Neural progenitor cell (in vitro differentiated cells): Measurements from ENCODE around the gene RAPGEF6. TPM values are rescaled to one million over a fixed set of nuclear protein-coding genes. Genes with fewer than 3 reads are reported as not detected.

Source experiments
- DNase-seq: peaks from one replicate; pipeline ENCODE4 v3.0.0-alpha.2; 2016; ENCODE audit warnings: low spot score
- H2AFZ ChIP-seq: fragments of 200-600 bp; sonication (generic); replicated peaks from 2 replicates; pipeline ENCODE4 v1.6.1; 2016; ENCODE audit warnings: antibody characterized with exemption
- H3F3A ChIP-seq: fragments of 200-600 bp; sonication (generic); 2 replicates; pipeline ENCODE4 v1.6.1; 2016; ENCODE audit warnings: antibody characterized with exemption, low read depth
- H3K27ac ChIP-seq: fragments of 200-600 bp; sonication (generic); 2 replicates; pipeline ENCODE4 v1.5.1; 2016; ENCODE audit warnings: mild to moderate bottlenecking
- H3K27me3 ChIP-seq: fragments of 200-600 bp; sonication (generic); 2 replicates; pipeline ENCODE4 v1.6.1; 2016; ENCODE audit warnings: mild to moderate bottlenecking, moderate library complexity
- H3K36me3 ChIP-seq: fragments of 200-600 bp; sonication (generic); 2 replicates; pipeline ENCODE4 v1.5.1; 2016
- H3K4me1 ChIP-seq: fragments of 200-600 bp; sonication (generic); 2 replicates; pipeline ENCODE4 v1.6.1; 2016; ENCODE audit warnings: mixed run types
- H3K4me2 ChIP-seq: fragments of 200-600 bp; sonication (generic); 2 replicates; pipeline ENCODE4 v1.6.1; 2016
- H3K4me3 ChIP-seq: fragments of 200-600 bp; sonication (generic); 2 replicates; pipeline ENCODE4 v1.5.1; 2016
- H3K79me2 ChIP-seq: fragments of 200-600 bp; sonication (generic); 2 replicates; pipeline ENCODE4 v1.6.1; 2016; ENCODE audit warnings: low read depth
- H3K9ac ChIP-seq: fragments of 200-600 bp; sonication (generic); 2 replicates; pipeline ENCODE4 v1.6.1; 2016
- H3K9me3 ChIP-seq: fragments of 200-600 bp; sonication (generic); 2 replicates; pipeline ENCODE4 v1.5.1; 2016; ENCODE audit warnings: low read depth
- H4K20me1 ChIP-seq: fragments of 200-600 bp; sonication (generic); 2 replicates; pipeline ENCODE4 v1.6.1; 2016; ENCODE audit warnings: low read depth
- H3K27ac Mint-ChIP-seq: 3 replicates; pipeline ENCODE4 v1.8.0; 2021; ENCODE audit warnings: mixed read lengths
- H3K27me3 Mint-ChIP-seq: 2 replicates; pipeline ENCODE4 v1.8.0; 2022; ENCODE audit warnings: low read depth, mild to moderate bottlenecking, inconsistent platforms, moderate library complexity, mixed read lengths; ENCODE audit not compliant: insufficient read depth
- H3K36me3 Mint-ChIP-seq: 3 replicates; pipeline ENCODE4 v1.8.0; 2021; ENCODE audit warnings: mixed read lengths
- H3K4me1 Mint-ChIP-seq: 3 replicates; pipeline ENCODE4 v1.8.0; 2021; ENCODE audit warnings: mixed read lengths
- H3K4me3 Mint-ChIP-seq: 3 replicates; pipeline ENCODE4 v1.8.0; 2021; ENCODE audit warnings: mild to moderate bottlenecking, moderate library complexity, mixed read lengths
- H3K9me3 Mint-ChIP-seq: 3 replicates; pipeline ENCODE4 v1.8.0; 2020; ENCODE audit warnings: mixed read lengths
- EZH2 ChIP-seq: fragments of 200-600 bp; sonication (generic); IDR thresholded peaks from 2 replicates; pipeline ENCODE4 v1.6.1; 2017; ENCODE audit warnings: antibody characterized with exemption, mild to moderate bottlenecking, moderate library complexity
- EZH2phosphoT487 ChIP-seq: fragments of 200-600 bp; sonication (generic); IDR thresholded peaks from 2 replicates; pipeline ENCODE4 v1.6.1; 2017; ENCODE audit warnings: antibody characterized with exemption
- total RNA-seq: library from RNA; depleted of rRNA; stranded (reverse); fragments of >200 nt; gene quantifications from 2 replicates; pipeline ENCODE4 v1.2.3, GENCODE V29; 2015; ENCODE audit warnings: low replicate concordance
- TF ChIP-seq, protein P1 (sequence below): fragments of 200-600 bp; sonication (generic); IDR thresholded peaks from 2 replicates; pipeline ENCODE4 v1.5.1; 2017; ENCODE audit warnings: antibody characterized with exemption, mild to moderate bottlenecking

The RAPGEF6 gene
- total RNA-seq, 1 donor from 2014 or later: 18.1 TPM

DNA sequence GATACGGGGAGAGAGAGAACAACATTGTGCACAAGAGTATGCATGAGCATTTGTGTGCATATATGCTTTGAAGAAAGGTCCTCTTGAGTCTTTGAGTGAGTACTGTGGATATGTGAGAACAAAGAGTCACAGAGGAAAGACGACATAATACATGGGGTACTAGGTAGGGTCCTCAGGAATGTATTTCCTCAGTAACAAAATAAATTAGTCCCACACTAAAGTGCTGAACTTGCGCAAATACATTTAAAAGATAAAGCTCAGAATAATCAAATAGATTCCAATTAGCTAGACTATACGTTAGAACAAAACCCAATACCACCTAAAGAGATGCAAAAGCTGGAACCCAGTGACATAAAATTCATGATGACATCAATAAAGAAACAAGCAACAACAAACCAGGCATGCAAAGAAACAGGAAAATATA is 70.8 kb downstream of the RAPGEF6 start:
- no peak overlapping the region for H3K4me3 Mint-ChIP-seq
- Histone ChIP-seq H3K79me2 (peaks cover 4% of the 10 kb centered on the region), H3K4me2 (no peak overlapping the region), H3K27me3 (no peaks in the 10 kb centered on the region), H3K4me3 (no peak overlapping the region), H3F3A (no peaks in the 10 kb centered on the region), H3K27ac (no peak overlapping the region), H3K9me3 (no peaks in the 10 kb centered on the region), H3K4me1 (peaks cover 6% of the 10 kb centered on the region), H3K9ac (no peak overlapping the region), H2AFZ (no peak overlapping the region), H3K36me3 (no peaks in the 10 kb centered on the region), H4K20me1 (no peaks in the 10 kb centered on the region)
- H3K27ac Mint-ChIP-seq: peak overlapping the region; percentile 4
- TF ChIP-seq EZH2phosphoT487 (no peak), EZH2 (no peak)
- TF ChIP-seq, protein P1, sequence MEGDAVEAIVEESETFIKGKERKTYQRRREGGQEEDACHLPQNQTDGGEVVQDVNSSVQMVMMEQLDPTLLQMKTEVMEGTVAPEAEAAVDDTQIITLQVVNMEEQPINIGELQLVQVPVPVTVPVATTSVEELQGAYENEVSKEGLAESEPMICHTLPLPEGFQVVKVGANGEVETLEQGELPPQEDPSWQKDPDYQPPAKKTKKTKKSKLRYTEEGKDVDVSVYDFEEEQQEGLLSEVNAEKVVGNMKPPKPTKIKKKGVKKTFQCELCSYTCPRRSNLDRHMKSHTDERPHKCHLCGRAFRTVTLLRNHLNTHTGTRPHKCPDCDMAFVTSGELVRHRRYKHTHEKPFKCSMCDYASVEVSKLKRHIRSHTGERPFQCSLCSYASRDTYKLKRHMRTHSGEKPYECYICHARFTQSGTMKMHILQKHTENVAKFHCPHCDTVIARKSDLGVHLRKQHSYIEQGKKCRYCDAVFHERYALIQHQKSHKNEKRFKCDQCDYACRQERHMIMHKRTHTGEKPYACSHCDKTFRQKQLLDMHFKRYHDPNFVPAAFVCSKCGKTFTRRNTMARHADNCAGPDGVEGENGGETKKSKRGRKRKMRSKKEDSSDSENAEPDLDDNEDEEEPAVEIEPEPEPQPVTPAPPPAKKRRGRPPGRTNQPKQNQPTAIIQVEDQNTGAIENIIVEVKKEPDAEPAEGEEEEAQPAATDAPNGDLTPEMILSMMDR: no peak
- no peak for DNase-seq
- no peaks in the 10 kb centered on the region for H3K27me3 Mint-ChIP-seq
- peaks cover 10% of the 10 kb centered on the region for H3K4me1 Mint-ChIP-seq
- peaks cover 5% of the 10 kb centered on the region for H3K36me3 Mint-ChIP-seq
- H3K9me3 Mint-ChIP-seq: no peaks in the 10 kb centered on the region

DNA sequence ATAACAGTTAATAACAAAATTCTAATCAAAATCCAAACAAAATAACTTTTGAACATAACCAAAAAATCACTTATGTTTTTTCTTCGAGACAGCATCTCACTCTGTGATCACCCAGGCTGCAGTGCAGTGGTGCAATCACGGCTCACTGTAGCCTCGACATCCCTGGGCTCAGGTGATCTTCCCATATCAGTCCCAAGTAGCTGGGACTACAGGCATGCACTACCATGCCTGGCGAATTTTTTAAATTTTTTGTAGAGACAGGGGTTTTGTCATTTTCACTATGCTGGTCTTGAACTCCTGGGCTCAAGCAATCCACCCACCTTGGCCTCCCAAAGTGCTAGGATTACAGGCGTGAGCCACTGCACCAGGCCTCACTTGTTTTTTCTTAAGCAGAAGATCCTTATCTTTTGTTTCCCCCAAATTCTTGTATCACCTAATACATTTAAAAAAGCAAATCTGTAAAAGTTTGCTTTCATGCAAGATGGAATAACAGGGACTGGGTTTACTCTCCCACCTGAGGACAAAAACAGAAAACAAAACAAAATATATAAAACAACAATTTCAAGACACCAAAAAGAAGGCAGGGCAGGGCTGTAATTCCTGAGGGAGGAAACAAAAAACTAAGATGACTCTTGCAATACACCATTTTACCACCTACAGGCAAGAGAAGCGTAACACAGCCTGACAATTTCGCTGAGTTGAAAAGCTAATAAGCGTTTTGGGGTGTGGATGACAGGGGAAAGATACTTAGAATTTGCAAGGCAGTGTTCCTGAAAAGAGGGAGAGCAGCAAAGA is 71.4 kb downstream of the RAPGEF6 start:
- Mint-ChIP-seq H3K27me3 (no peaks in the 10 kb centered on the region), H3K9me3 (no peaks in the 10 kb centered on the region), H3K27ac (peak overlapping the region; percentile 4), H3K4me3 (no peak overlapping the region), H3K4me1 (peaks cover 10% of the 10 kb centered on the region), H3K36me3 (peaks cover 5% of the 10 kb centered on the region)
- Histone ChIP-seq H3K36me3 (no peaks in the 10 kb centered on the region), H2AFZ (no peak overlapping the region), H4K20me1 (no peaks in the 10 kb centered on the region), H3K4me1 (peaks cover 6% of the 10 kb centered on the region), H3K79me2 (peaks cover 4% of the 10 kb centered on the region), H3K4me3 (no peak overlapping the region), H3K27ac (no peak overlapping the region), H3F3A (no peaks in the 10 kb centered on the region), H3K27me3 (no peaks in the 10 kb centered on the region), H3K4me2 (no peak overlapping the region), H3K9ac (no peak overlapping the region), H3K9me3 (no peaks in the 10 kb centered on the region)
- peak; percentile 9 for DNase-seq
- no peak for TF ChIP-seq EZH2phosphoT487
- TF ChIP-seq, protein P1: peak; percentile 22

- no peak overlapping the region for H3K4me3 ChIP-seq
- Mint-ChIP-seq H3K27ac (no peak overlapping the region), H3K36me3 (peaks cover 8% of the 10 kb centered on the region), H3K9me3 (no peaks in the 10 kb centered on the region), H3K4me1 (no peaks in the 10 kb centered on the region), H3K27me3 (no peaks in the 10 kb centered on the region), H3K4me3 (no peak overlapping the region)
- H3K36me3 ChIP-seq: peaks cover 4% of the 10 kb centered on the region
- H3K4me2 ChIP-seq: no peak overlapping the region
- no peaks in the 10 kb centered on the region for H3K27me3 ChIP-seq
- no peaks in the 10 kb centered on the region for H3K9me3 ChIP-seq
- DNase-seq: no peak
- no peak for TF ChIP-seq EZH2phosphoT487
- H4K20me1 ChIP-seq: no peaks in the 10 kb centered on the region
- H3K4me1 ChIP-seq: no peaks in the 10 kb centered on the region
- H3K27ac ChIP-seq: no peak overlapping the region
- no peak overlapping the region for H2AFZ ChIP-seq
- no peaks in the 10 kb centered on the region for H3K79me2 ChIP-seq
- no peaks in the 10 kb centered on the region for H3F3A ChIP-seq
- H3K9ac ChIP-seq: no peak overlapping the region
Measured at GRCh38 chr5:131550606-131551005, 84.4 kb downstream of the RAPGEF6 start.

DNA sequence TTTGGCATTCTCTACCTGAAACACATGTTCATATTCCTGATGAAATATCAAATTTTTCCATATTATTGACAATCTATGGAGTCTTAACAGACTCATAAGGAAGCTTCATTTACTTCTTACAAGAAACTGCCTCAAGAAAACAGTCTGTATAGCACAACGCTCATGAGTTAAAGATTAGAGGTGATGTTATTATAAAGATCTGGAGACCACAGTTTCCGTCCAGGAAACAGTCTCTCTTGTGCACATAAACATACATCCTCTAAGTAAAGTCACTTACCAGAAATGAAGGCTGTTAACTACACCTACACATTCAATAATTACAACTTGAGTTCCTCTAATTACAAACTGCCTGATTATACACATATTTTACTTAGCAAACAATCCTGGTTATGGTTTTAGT is 86.9 kb downstream of the RAPGEF6 start:
- no peak overlapping the region for H3K9ac ChIP-seq
- H3F3A ChIP-seq: no peaks in the 10 kb centered on the region
- H2AFZ ChIP-seq: no peak overlapping the region
- no peak overlapping the region for H3K27ac Mint-ChIP-seq
- H3K4me1 Mint-ChIP-seq: no peaks in the 10 kb centered on the region
- H3K9me3 ChIP-seq: no peaks in the 10 kb centered on the region
- no peak for TF ChIP-seq EZH2phosphoT487
- TF ChIP-seq EZH2: no peak
- TF ChIP-seq, protein P1: no peak
- no peak for DNase-seq
- H3K4me3 ChIP-seq: no peak overlapping the region
- no peaks in the 10 kb centered on the region for H3K4me1 ChIP-seq
- no peaks in the 10 kb centered on the region for H3K9me3 Mint-ChIP-seq
- peaks cover 7% of the 10 kb centered on the region for H3K36me3 Mint-ChIP-seq
- H4K20me1 ChIP-seq: no peaks in the 10 kb centered on the region
- H3K27me3 Mint-ChIP-seq: no peaks in the 10 kb centered on the region
- peaks cover 4% of the 10 kb centered on the region for H3K36me3 ChIP-seq
- no peaks in the 10 kb centered on the region for H3K79me2 ChIP-seq
- no peak overlapping the region for H3K4me2 ChIP-seq
- H3K27ac ChIP-seq: no peak overlapping the region
- H3K4me3 Mint-ChIP-seq: no peak overlapping the region
- H3K27me3 ChIP-seq: no peaks in the 10 kb centered on the region
